NB4 (cell line): ENCODE measurements around the gene ARHGEF16.

ENCODE experiments used
- CTCF ChIP-seq: IDR thresholded peaks from one replicate; pipeline ENCODE4 v1.5.1; 2012; ENCODE audit warnings: low read depth, low read length
- MYC ChIP-seq: IDR thresholded peaks from 2 replicates; pipeline ENCODE4 v1.6.1; 2011; ENCODE audit warnings: low read depth, low read length
- POLR2A ChIP-seq: IDR thresholded peaks from 2 replicates; pipeline ENCODE4 v1.6.1; 2011; ENCODE audit warnings: mild to moderate bottlenecking; ENCODE audit not compliant: insufficient read length; ENCODE audit errors: extremely low read depth
- TF ChIP-seq, protein P1 (sequence below): IDR thresholded peaks from 2 replicates; pipeline ENCODE4 v1.6.1; 2011; ENCODE audit warnings: low read depth, low read length

GRCh38 chr1:3419415-3420204, 34.9 kb upstream of the ARHGEF16 start:
- TF ChIP-seq CTCF (no peak), POLR2A (no peak), MYC (no peak)
- TF ChIP-seq, protein P1, sequence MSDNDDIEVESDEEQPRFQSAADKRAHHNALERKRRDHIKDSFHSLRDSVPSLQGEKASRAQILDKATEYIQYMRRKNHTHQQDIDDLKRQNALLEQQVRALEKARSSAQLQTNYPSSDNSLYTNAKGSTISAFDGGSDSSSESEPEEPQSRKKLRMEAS = no peak
